AG09319 (cell line): ENCODE data around the gene KLK11.

Experiments used
- DNase-seq: peaks from one replicate; pipeline ENCODE4 v3.0.0-alpha.2; 2010; ENCODE audit warnings: low read depth; ENCODE audit errors: extremely low read depth
- TF ChIP-seq, protein P1 (sequence below): IDR thresholded peaks from 2 replicates; pipeline ENCODE4 v1.5.1; 2011; ENCODE audit warnings: low read depth, mild to moderate bottlenecking, inconsistent platforms, low read length, moderate library complexity

Gene KLK11

DNA sequence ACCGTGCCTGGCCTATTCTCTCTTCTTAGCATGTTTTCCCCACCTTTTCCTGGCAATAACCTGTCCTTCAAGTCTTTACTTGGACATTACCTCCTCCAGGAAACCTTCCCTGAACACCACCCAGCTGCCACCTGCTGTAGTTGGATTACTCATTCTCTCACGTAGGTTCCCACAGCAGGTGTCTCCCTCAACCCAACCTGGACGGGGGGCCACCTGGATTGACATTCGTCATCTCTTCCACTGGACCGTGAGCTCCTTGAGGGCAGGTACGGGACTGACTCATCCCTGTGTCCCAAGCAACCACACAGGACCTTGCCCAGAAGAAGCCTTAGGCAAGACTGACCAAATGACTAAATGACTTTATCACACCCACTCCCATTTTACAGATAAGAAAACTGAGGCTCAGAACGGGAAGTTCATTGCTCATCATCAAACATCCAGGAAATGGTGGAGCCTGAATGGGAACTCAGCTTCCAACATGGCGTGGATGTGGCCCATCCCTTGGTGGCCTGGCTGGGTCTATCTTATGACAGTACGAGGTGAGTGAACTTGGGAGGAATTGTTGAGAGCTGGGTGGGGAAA, 53.5 kb downstream of the KLK11 start:
- TF ChIP-seq, protein P1, sequence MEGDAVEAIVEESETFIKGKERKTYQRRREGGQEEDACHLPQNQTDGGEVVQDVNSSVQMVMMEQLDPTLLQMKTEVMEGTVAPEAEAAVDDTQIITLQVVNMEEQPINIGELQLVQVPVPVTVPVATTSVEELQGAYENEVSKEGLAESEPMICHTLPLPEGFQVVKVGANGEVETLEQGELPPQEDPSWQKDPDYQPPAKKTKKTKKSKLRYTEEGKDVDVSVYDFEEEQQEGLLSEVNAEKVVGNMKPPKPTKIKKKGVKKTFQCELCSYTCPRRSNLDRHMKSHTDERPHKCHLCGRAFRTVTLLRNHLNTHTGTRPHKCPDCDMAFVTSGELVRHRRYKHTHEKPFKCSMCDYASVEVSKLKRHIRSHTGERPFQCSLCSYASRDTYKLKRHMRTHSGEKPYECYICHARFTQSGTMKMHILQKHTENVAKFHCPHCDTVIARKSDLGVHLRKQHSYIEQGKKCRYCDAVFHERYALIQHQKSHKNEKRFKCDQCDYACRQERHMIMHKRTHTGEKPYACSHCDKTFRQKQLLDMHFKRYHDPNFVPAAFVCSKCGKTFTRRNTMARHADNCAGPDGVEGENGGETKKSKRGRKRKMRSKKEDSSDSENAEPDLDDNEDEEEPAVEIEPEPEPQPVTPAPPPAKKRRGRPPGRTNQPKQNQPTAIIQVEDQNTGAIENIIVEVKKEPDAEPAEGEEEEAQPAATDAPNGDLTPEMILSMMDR: no peak
- no peak for DNase-seq
